MG63 (cell line): ENCODE results near the gene KMT2A. TPM values are rescaled to one million over a fixed set of nuclear protein-coding genes. Genes with fewer than 3 reads are reported as not detected.
"Not testable (repeated sequence)": the region's sequence is repeated elsewhere in the genome, so short reads cannot be mapped to it uniquely, and the experiment has no call there.

ENCODE experiments used
- DNase-seq: peaks from one replicate; pipeline ENCODE4 v3.0.0-alpha.2; 2020
- H3K27me3 ChIP-seq: fragments of 250-450 bp; sonication (Bioruptor Pico); 2 replicates; pipeline ENCODE4 v1.5.1; 2020; ENCODE audit warnings: mild to moderate bottlenecking, moderate library complexity
- H3K36me3 ChIP-seq: fragments of 250-450 bp; sonication (Bioruptor Pico); 2 replicates; pipeline ENCODE4 v1.5.1; 2020; ENCODE audit warnings: mild to moderate bottlenecking, moderate library complexity
- H3K4me3 ChIP-seq: fragments of 250-450 bp; sonication (Bioruptor Pico); 2 replicates; pipeline ENCODE4 v1.5.1; 2020; ENCODE audit warnings: mild to moderate bottlenecking, moderate library complexity
- H3K9me3 ChIP-seq: fragments of 250-450 bp; sonication (Bioruptor Pico); 2 replicates; pipeline ENCODE4 v1.5.1; 2020; ENCODE audit warnings: mild to moderate bottlenecking, moderate library complexity
- total RNA-seq: library from RNA; depleted of rRNA; stranded (reverse); fragments of >200 nt; shearing (Covaris generic); gene quantifications from 2 replicates; pipeline ENCODE4 v1.2.3, GENCODE V29; 2014; ENCODE audit warnings: low replicate concordance

KMT2A gene
- total RNA-seq, 1 experiment from 2014 or later, result 11.9 TPM

DNA sequence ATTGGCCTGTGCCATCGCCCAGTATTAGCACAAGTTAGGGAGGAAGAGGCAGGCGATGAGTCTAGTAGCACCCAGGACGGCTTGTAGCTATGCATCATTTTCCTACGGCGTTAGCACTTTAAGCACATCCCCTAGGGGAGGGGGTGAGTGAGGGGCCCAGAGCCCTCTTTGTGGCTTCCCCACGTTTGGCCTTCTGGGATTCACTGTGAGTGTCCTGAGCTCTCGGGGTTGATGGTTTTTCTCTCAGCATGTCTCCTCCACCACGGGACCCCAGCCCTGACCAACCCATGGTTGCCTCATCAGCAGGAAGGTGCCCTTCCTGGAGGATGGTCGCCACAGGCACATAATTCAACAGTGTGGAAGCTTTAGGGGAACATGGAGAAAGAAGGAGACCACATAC is 99.0 kb downstream of the KMT2A start:
- Histone ChIP-seq H3K4me3 (no peak overlapping the region), H3K27me3 (no peaks in the 10 kb centered on the region), H3K36me3 (no peaks in the 10 kb centered on the region), H3K9me3 (no peaks in the 10 kb centered on the region)
- DNase-seq, result no peak

DNA sequence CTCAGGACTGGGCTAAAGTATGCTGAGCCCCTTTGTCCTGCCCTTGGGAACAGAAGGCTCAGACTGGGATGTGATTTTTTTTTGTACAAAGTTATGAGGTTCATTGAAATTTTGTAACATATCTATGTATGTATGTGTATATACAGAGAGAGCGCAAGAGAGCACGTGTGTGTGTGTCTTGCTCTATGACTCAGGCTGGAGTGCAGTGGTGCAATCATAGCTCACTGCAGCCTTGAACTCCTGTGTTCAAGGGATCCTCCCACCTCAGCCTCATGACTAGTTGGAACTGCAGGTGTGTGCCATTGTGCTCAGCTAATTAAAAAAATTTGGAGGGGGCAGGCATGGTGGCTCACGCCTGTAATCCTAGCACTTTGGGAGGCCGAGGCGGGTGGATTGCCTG is 100.4 kb downstream of the KMT2A start:
- no peaks in the 10 kb centered on the region for H3K36me3 ChIP-seq
- no peak overlapping the region for H3K4me3 ChIP-seq
- H3K9me3 ChIP-seq, result no peaks in the 10 kb centered on the region
- no peak for DNase-seq
- H3K27me3 ChIP-seq, result no peaks in the 10 kb centered on the region

DNA sequence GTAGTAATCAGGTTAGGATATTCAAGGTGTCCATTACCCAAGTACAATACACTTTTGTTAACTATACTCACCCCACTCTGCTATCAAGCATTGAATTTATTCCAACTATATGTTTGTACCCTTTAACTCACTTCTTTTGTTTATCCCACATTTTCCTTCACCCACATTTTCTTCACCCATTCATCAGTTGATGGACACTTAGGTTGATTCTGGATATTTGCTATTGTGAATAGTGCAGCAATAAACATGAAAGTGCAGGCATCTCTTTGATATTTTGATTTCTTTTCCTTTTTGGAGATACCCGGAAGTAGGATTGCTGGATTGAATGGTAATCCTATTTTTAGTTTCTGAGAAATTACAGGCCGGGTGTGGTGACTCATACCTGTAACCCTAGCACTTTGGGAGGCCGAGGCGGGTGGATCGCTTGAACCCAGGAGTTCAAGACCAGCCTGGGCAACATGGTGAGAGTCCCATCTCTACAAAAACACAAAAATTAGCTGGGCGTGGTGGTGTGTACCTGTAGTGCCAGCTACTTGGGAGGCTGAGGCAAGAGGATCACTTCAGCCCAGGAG is 101.2 kb downstream of the KMT2A start:
- no peaks in the 10 kb centered on the region for H3K27me3 ChIP-seq
- DNase-seq, result no peak

DNA sequence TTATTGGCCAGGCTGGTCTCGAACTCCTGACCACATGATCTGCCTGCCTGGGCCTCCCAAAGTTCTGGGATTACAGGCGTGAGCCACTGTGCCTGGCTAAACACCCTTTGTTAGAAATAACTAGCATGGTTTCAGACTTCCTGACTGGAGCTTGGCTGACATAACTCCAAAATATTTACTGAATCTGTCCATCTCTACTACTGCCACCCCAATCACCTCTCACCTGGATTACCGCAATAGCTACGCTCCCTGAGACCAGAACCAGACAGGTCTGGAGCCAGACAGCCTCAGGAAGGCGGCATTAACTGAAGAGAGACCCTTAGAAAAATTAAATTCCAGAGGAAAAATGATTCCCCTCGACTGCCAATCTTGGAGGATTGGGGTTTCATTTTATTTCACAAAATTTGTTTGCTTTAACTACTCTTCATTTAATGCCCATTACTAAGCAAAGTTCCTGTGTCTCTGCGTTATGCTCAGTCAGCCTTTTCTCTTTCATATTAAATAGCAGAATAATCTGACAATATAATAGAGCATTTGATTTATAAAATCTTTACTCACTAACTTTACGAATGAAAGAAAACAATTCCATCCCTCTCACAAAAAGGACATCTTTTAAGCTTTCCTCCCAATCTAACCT is 107.8 kb downstream of the KMT2A start:
- no peaks in the 10 kb centered on the region for H3K27me3 ChIP-seq
- H3K36me3 ChIP-seq, result no peaks in the 10 kb centered on the region
- no peak overlapping the region for H3K4me3 ChIP-seq
- no peaks in the 10 kb centered on the region for H3K9me3 ChIP-seq
- DNase-seq, result no peak

More for the DNA sequence above, 101.2 kb downstream of the KMT2A start:
- no peaks in the 10 kb centered on the region for H3K36me3 ChIP-seq
- H3K9me3 ChIP-seq, result no peaks in the 10 kb centered on the region
- no peak overlapping the region for H3K4me3 ChIP-seq

DNA sequence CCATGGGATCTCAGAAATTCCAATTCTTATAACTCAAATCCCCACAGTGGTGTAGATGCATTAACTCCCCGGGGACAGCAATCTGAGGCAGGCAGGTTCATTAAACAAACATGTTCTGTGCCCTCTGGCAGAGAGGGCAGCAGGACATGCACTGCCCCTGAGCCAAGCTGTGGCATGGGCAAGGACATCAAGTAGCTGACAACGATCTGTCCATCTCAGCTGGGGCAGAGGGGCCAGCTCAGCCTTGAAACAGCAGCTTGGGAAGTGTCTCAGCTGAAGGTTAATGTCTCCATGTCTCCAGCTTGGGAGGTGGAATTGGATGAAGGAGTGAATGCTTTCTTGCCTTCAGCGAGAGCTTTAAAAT is 108.3 kb downstream of the KMT2A start:
- H3K27me3 ChIP-seq, result no peaks in the 10 kb centered on the region
- no peaks in the 10 kb centered on the region for H3K36me3 ChIP-seq
- H3K9me3 ChIP-seq, result no peaks in the 10 kb centered on the region
- DNase-seq, result no peak
- H3K4me3 ChIP-seq, result no peak overlapping the region

DNA sequence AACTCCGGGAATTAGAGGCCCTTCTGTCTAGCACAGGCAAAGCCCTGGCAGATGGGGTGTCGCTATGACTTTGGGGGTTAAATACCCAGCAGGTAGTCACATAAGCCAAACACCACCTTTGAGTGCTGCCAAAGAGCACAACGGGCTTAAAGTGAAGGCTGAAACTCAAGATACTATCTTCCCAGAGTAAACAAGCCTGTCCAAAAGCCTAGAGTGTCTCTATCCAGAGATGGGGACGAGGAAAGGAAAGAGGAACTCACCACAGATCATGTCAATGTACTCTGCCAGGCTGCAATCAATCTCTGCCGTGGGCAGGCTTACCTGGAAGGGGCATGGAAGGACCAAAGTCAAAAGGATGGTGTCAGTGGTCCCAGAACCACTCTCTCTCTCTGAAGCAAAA is 109.2 kb downstream of the KMT2A start:
- Histone ChIP-seq H3K36me3 (no peaks in the 10 kb centered on the region), H3K9me3 (no peaks in the 10 kb centered on the region), H3K4me3 (no peak overlapping the region), H3K27me3 (no peaks in the 10 kb centered on the region)
- no peak for DNase-seq

DNA sequence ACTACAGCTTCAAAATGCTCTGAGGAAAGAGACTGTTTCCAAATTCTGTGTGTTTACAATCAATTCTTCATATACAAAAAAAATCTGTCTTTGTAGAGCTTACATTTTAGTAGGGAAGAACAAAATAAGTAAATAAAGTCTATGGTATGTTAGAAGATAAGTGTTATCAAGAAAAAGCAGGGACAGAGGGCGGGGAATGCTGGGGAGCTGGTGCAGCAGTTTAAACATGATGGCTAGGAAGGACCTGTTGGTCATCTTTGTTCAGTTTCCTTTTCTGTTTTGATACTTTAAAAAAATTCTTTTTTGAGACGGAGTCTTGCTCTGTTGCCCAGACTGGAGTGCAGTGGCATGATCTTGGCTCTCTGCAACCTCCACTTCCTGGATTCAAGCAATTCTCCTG is 110.8 kb downstream of the KMT2A start:
- Histone ChIP-seq H3K9me3 (no peaks in the 10 kb centered on the region), H3K4me3 (no peak overlapping the region), H3K27me3 (no peaks in the 10 kb centered on the region), H3K36me3 (no peaks in the 10 kb centered on the region; the same call in none of the 2 replicates)
- DNase-seq, result no peak

DNA sequence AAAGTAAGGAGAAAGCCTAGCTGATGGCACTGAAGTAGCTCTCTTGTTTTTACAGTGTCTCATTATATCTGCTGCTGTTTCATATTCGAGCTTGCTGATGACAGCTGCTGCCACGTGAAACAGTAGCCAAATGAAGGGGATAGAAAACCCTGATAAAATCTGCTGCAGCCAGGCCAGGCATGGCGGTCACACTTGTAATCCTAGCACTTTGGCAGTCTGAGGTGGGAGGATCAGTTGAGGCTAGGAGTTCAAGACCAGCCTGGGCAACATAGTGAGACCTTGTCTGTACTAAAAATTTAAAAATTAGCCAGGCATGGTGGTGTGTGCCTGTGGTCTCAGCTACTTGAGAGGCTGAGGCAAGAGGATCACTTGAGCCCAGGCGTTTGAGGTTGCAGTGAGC is 116.0 kb downstream of the KMT2A start:
- no peak for DNase-seq
- Histone ChIP-seq H3K36me3 (peaks cover 2% of the 10 kb centered on the region), H3K4me3 (no peak overlapping the region), H3K9me3 (no peaks in the 10 kb centered on the region), H3K27me3 (no peaks in the 10 kb centered on the region)

DNA sequence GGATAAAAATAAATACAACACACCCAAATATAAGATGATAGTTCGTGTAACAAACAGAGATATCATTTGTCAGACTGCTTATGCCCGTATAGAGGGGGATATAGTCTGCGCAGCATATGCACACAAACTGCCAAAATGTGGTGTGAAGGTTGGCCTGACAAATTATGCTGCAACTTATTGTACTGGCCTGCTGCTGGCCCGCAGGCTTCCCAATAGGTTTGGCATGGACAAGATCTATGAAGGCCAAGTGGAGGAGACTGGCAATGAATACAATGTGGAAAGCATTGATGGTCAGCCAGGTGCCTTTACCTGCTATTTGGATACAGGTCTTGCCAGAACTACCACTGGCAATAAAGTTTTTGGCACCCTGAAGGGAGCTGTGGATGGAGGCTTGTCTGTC is 124.5 kb downstream of the KMT2A start:
- Histone ChIP-seq H3K36me3 (peaks cover 7% of the 10 kb centered on the region), H3K4me3 (no peak overlapping the region), H3K9me3 (no peaks in the 10 kb centered on the region), H3K27me3 (no peaks in the 10 kb centered on the region)
- no peak for DNase-seq

DNA sequence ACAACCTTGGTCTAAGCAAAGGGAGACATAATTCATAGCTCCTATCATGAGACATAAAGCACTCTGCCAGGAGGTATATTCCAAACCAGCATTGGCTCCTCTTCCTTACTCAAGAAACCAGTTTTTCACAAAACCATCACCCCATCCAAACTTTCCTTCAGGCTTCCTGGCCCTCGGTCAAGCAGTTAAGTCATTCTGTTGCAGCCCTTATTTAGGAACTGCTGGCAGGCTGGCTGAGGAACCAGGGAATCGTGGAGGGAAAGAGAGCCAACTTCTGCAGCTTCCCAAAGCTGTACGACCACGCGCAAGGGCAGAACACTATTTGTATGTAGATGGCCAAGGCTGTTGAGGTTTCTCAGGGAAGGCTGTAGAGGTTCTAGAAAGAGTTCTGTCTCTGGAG is 128.8 kb downstream of the KMT2A start:
- Histone ChIP-seq H3K4me3 (peak overlapping the region; percentile 64), H3K9me3 (no peaks in the 10 kb centered on the region), H3K36me3 (no peaks in the 10 kb centered on the region), H3K27me3 (no peaks in the 10 kb centered on the region)
- DNase-seq, result peak; percentile 68

DNA sequence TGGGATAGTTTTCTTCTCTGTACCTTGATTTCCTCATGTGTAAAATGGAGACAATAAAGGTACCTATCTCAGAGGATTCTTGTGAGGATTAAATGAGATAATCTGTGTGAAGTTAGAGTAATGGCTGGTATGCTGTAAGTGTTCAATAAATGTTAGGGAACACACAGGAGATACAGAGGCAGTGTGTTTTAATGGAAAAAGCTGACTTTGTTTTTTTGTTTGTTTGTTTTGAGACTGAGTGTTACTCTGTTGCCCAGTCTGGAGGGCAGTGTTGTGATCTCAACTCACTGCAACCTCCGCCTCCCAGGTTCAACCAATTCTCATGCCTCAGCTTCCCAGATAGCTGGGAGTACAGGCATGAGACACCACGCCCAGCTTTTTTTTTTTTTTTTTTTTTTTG is 133.4 kb downstream of the KMT2A start:
- H3K27me3 ChIP-seq, result no peaks in the 10 kb centered on the region
- no peaks in the 10 kb centered on the region for H3K9me3 ChIP-seq
- no peak for DNase-seq

DNA sequence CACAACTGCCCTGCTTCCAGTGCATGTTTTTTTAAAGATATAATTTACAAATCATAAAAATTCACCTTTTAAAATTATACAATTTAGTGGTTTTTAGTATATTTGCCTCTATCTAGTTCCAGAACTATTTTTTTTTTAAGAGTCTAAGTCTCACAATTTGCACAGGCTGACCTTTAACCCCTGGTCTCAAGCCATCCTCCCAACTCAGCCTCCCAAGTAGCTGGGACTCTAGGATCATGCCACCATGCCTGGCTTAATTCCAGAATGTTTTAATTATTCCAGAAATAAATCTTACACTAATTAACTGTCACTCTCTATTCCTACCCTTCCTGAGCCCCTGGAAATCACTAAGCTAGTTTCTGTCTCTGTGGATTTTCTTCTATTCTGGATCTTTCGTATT is 134.5 kb downstream of the KMT2A start:
- no peaks in the 10 kb centered on the region for H3K27me3 ChIP-seq
- no peak for DNase-seq
- no peaks in the 10 kb centered on the region for H3K9me3 ChIP-seq
- no peak overlapping the region for H3K4me3 ChIP-seq
- peaks cover 19% of the 10 kb centered on the region for H3K36me3 ChIP-seq

More for the DNA sequence above, 133.4 kb downstream of the KMT2A start:
- H3K36me3 ChIP-seq, result peaks cover 19% of the 10 kb centered on the region
- H3K4me3 ChIP-seq, result no peak overlapping the region

DNA sequence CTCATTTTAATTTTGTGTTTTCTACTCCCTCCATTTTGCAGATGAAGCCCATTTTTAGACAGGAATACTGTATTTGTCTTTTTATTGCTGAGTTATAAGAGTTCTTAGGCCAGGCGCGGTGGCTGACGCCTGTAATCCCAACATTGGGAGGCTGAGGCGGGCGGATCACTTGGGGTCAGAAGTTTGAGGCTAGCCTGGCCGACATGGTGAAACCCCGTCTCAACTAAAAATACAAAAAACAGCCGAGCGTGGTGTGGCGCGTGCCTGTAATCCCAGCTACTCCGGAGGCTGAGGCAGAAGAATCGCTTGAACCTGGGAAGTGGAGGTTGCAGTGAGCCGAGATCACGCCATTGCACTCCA is 135.4 kb downstream of the KMT2A start:
- H3K9me3 ChIP-seq, H3K27me3 ChIP-seq: not testable (repeated sequence)
- peak; percentile 24 for DNase-seq
- Histone ChIP-seq H3K4me3 (peak overlapping the region; percentile 99), H3K36me3 (peaks cover 22% of the 10 kb centered on the region)

DNA sequence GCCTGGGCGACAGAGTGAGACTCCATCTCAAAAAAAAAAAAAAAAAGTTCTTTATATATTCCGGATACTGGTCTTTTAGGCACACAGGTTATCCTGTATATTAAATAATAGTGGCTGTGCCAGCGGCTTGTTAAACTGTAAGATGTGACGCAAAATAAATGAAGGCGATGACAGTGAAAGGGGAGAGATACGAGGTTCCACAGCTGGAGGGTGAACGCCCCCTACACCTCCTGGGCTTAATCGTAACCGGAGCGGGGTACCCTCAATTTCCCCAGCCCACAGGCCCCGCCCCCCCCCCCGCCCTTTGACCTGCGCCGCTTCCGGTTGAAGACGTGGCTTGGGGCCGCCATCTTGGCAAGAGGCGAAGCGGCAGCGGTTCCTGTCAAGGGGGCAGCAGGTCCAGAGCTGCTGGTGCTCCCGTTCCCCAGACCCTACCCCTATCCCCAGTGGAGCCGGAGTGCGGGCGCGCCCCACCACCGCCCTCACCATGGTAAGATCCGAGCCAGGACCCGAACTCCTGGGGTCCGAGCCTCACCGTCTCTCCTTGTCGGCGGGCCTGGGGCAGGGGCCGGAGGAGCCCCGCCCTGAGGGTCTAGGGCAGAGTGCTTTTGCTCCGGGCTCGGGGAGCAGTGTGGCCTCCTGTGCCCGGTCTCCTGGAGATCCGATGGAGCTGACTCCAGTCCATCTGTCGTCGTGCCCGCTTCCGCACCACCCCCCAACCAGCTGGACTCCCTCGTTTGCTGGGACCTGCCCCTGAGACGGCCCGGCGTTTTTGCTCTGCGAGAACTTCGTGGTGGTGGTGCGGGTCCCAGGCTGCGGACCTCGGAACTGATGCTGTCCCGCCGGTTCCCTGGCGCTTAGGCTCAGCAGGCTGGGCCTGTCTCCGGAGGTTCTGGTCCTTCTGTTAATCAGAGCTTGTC is 136.0 kb downstream of the KMT2A start, which contains the start of gene ARCN1:
ARCN1 (plus strand) TSS at position 349 of the 920 bp plus-strand sequence; CDS start at position 488, 139 bp downstream.
- H3K27me3 ChIP-seq, result no peaks in the 10 kb centered on the region
- DNase-seq, result peak; percentile 77
- H3K36me3 ChIP-seq, result peaks cover 24% of the 10 kb centered on the region

DNA sequence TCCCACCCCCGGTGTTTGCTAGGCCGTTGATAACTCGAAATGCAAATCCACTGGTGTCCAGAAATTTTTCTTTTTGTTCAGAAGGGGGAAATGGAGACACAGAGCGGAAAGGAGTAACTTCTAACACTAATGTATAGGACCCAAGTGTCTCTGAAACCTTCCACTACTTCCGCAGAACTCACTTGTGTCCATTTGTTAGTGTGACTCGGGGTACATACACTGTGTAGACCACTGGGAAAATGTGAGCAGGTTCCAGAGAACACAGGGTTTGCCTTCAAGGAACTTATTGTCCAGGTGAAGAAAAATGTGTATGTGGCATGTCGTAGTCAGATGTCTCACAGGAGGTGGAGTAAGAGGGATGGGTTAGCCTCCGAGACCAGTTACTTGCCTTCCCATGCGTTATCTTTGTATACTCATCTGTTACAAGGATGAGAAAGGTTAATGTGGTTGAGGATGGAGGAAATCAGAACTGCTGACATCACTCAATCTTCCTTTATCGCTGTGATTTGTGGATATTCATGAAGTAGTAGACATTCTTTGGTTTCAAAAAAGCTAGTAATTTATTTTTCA is 136.8 kb downstream of the KMT2A start:
- Histone ChIP-seq H3K36me3 (peaks cover 28% of the 10 kb centered on the region), H3K9me3 (no peaks in the 10 kb centered on the region), H3K27me3 (no peaks in the 10 kb centered on the region), H3K4me3 (peak overlapping the region; percentile 99)
- DNase-seq, result no peak

More for the DNA sequence above, 136.0 kb downstream of the KMT2A start, which contains the start of gene ARCN1:
- Histone ChIP-seq H3K9me3 (no peaks in the 10 kb centered on the region), H3K4me3 (peak within 1 kb of the TSS; percentile 99)

DNA sequence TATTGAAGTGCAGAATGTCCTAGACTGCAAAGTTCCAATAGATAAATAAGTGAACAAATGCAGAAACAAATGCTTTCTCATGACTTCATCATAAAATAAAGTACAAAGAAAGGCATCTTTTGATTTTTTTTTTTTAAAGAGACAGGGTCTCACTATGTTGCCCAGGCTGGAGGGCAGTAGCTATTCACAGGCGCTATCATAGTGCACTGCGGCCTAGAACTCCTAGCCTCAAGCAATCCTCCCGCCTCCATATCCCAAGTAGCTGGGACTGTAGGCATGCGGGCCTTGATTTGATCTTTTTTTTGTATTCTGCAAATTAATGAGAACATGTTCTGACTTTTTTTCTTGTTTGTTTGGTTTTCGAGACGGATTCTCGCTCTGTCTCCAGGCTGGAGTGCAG is 138.3 kb downstream of the KMT2A start:
- no peak for DNase-seq
- H3K27me3 ChIP-seq, result no peaks in the 10 kb centered on the region
- peak overlapping the region; percentile 99 for H3K4me3 ChIP-seq
- H3K9me3 ChIP-seq, result no peaks in the 10 kb centered on the region
- H3K36me3 ChIP-seq, result peaks cover 34% of the 10 kb centered on the region
